ENCODE data around the gene SMYD3. TPM values are rescaled to one million over a fixed set of nuclear protein-coding genes. Genes with fewer than 3 reads are reported as not detected.

The SMYD3 gene
- total RNA-seq, 3 donors from 2014 or later, result 16.3 to 18.0 (median 16.4) TPM

DNA sequence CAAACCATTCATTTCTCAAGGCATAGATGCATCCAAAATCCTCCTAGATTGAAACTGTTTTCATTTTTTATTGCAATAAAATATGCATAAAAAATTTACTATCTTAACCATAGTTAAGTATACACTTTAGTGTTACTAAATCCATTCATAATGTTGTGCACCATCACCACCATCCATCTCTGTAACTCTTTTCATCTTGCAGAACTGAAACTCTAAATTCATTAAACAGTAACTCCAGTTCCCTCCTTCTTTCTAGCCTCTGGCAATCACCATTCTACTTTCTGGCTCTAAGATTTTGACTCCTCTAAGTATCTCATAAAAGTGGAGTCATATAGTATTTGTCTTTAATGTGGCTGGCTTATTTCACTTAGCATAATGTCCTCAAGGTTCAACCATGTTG, 236.8 kb downstream of the SMYD3 start:
- H3K4me3 ChIP-seq, result no peak overlapping the region
- no peak for ATAC-seq
- no peaks in the 10 kb centered on the region for H3K9me3 ChIP-seq
- DNase-seq, result no peak
- TF ChIP-seq, protein P1, sequence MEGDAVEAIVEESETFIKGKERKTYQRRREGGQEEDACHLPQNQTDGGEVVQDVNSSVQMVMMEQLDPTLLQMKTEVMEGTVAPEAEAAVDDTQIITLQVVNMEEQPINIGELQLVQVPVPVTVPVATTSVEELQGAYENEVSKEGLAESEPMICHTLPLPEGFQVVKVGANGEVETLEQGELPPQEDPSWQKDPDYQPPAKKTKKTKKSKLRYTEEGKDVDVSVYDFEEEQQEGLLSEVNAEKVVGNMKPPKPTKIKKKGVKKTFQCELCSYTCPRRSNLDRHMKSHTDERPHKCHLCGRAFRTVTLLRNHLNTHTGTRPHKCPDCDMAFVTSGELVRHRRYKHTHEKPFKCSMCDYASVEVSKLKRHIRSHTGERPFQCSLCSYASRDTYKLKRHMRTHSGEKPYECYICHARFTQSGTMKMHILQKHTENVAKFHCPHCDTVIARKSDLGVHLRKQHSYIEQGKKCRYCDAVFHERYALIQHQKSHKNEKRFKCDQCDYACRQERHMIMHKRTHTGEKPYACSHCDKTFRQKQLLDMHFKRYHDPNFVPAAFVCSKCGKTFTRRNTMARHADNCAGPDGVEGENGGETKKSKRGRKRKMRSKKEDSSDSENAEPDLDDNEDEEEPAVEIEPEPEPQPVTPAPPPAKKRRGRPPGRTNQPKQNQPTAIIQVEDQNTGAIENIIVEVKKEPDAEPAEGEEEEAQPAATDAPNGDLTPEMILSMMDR (IDR thresholded peaks at IDR 0.05), result no peak
- intact Hi-C loops (cut with DNase I, micrococcal nuclease), result no loop called here
- no peaks in the 10 kb centered on the region for H3K36me3 ChIP-seq (ENCODE audit: low read depth)
- H3K4me1 ChIP-seq (ENCODE audit: low read depth), result no peaks in the 10 kb centered on the region

GRCh38 chr1:246269466-246269865, 237.6 kb downstream of the SMYD3 start:
- H3K36me3 ChIP-seq (ENCODE audit: low read depth), result no peaks in the 10 kb centered on the region
- intact Hi-C loops (cut with DNase I, micrococcal nuclease), result no loop called here
- DNase-seq (no peak), ATAC-seq (no peak)
- H3K4me1 ChIP-seq (ENCODE audit: low read depth), result no peaks in the 10 kb centered on the region
- TF ChIP-seq, protein P1 (IDR thresholded peaks at IDR 0.05), result no peak
- no peaks in the 10 kb centered on the region for H3K9me3 ChIP-seq
- no peak overlapping the region for H3K4me3 ChIP-seq

DNA sequence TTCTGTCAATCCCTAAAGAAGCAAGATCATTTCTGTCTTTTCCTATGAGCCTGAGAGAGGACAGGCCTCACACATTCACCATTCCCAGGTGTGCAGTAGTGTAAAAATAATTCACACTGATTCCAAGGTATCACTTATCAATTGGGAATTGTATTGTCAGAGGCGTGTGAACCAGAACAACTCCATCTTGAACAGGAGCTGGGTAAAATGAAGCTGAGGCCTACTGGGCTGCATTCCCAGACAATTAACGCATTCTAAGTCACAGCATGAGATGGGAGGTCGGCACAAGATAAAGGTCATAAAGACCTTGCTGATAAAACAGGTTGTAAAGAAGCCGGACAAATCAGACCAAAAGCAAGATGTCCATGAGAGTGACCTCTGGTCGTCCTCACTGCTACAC, 239.2 kb downstream of the SMYD3 start:
- TF ChIP-seq, protein P1 (IDR thresholded peaks at IDR 0.05), result no peak
- Histone ChIP-seq H3K4me3 (no peak overlapping the region), H3K36me3 (ENCODE audit: low read depth) (no peaks in the 10 kb centered on the region), H3K9me3 (no peaks in the 10 kb centered on the region), H3K4me1 (ENCODE audit: low read depth) (no peaks in the 10 kb centered on the region)
- ATAC-seq (no peak), DNase-seq (no peak)
- intact Hi-C loops (cut with DNase I, micrococcal nuclease), result no loop called here

DNA sequence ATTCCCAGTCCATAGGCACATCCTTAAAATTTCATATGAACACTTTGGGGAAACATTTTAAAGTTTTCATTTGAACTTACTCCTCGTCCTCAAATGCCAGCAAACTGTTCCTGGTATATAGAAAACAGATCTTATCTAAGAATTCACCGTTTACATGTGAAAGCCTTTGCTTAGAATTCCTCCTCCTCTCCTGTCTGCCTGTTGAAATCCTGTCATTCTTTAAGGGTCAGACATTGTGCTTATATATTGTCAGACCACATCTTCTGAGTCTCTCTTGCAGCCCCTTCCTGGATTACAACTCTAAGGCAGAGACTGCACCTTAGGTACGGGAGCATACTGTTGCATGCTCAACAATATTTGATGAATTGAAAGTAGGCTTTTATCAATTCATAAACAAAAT, 239.7 kb downstream of the SMYD3 start:
- ATAC-seq (no peak), DNase-seq (no peak)
- TF ChIP-seq, protein P1 (IDR thresholded peaks at IDR 0.05), result no peak
- Histone ChIP-seq H3K9me3 (no peaks in the 10 kb centered on the region), H3K4me1 (ENCODE audit: low read depth) (no peaks in the 10 kb centered on the region), H3K36me3 (ENCODE audit: low read depth) (no peaks in the 10 kb centered on the region), H3K4me3 (no peak overlapping the region)
- intact Hi-C loops (cut with DNase I, micrococcal nuclease), result no loop called here

- ATAC-seq, result no peak
- Histone ChIP-seq H3K4me1 (ENCODE audit: low read depth) (no peaks in the 10 kb centered on the region), H3K36me3 (ENCODE audit: low read depth) (no peaks in the 10 kb centered on the region), H3K4me3 (no peak overlapping the region), H3K9me3 (no peaks in the 10 kb centered on the region)
- intact Hi-C loops (cut with DNase I, micrococcal nuclease), result no loop called here
- DNase-seq, result no peak
- TF ChIP-seq, protein P1 (IDR thresholded peaks at IDR 0.05), result no peak
These were observed 241.6 kb downstream of the SMYD3 start for GRCh38 chr1:246265481-246265880.

DNA sequence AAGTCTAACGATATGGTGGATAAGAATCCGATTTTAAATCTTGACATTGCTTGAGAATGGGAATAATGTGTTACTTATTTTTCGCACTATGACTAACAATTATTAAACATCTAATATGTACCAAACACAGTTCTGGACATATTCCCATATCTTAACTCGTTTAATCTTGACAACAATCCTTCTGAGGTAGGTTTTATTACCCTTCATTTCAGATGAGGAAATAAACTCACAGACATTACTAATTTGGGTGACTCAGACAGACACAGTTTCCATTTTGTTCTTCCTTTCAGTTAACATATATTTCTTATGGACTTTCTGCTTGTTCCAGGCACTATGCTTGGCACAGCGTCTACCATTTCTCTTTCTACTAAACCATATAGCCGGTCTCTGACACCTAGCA, 244.8 kb downstream of the SMYD3 start:
- DNase-seq, result no peak
- TF ChIP-seq, protein P1 (IDR thresholded peaks at IDR 0.05), result no peak
- intact Hi-C loops (cut with DNase I, micrococcal nuclease), result no loop called here

More for the DNA sequence above, 244.8 kb downstream of the SMYD3 start:
- H3K4me3 ChIP-seq, result no peak overlapping the region
- H3K36me3 ChIP-seq (ENCODE audit: low read depth), result no peaks in the 10 kb centered on the region
- H3K4me1 ChIP-seq (ENCODE audit: low read depth), result no peaks in the 10 kb centered on the region
- ATAC-seq, result no peak
- peaks cover 10% of the 10 kb centered on the region for H3K9me3 ChIP-seq

Measured in mucosa of descending colon (tissue), 3 donors.